ENCODE results near the gene TNFRSF8.

- TF ChIP-seq SIN3A (IDR thresholded peaks at IDR 0.05; ENCODE audit: borderline replicate concordance, insufficient read depth, low read length) (no peak), TAF1 (IDR thresholded peaks at IDR 0.05; ENCODE audit: borderline replicate concordance, insufficient read depth, low read length) (no peak), POLR2AphosphoS5 (IDR thresholded peaks at IDR 0.05; ENCODE audit: low read depth, low read length) (no peak), FOXP2 (optimal IDR thresholded peaks at IDR 0.05; ENCODE audit: borderline replicate concordance, extremely low read depth, extremely low read length, insufficient read depth) (no peak)
- TF ChIP-seq, protein P1, sequence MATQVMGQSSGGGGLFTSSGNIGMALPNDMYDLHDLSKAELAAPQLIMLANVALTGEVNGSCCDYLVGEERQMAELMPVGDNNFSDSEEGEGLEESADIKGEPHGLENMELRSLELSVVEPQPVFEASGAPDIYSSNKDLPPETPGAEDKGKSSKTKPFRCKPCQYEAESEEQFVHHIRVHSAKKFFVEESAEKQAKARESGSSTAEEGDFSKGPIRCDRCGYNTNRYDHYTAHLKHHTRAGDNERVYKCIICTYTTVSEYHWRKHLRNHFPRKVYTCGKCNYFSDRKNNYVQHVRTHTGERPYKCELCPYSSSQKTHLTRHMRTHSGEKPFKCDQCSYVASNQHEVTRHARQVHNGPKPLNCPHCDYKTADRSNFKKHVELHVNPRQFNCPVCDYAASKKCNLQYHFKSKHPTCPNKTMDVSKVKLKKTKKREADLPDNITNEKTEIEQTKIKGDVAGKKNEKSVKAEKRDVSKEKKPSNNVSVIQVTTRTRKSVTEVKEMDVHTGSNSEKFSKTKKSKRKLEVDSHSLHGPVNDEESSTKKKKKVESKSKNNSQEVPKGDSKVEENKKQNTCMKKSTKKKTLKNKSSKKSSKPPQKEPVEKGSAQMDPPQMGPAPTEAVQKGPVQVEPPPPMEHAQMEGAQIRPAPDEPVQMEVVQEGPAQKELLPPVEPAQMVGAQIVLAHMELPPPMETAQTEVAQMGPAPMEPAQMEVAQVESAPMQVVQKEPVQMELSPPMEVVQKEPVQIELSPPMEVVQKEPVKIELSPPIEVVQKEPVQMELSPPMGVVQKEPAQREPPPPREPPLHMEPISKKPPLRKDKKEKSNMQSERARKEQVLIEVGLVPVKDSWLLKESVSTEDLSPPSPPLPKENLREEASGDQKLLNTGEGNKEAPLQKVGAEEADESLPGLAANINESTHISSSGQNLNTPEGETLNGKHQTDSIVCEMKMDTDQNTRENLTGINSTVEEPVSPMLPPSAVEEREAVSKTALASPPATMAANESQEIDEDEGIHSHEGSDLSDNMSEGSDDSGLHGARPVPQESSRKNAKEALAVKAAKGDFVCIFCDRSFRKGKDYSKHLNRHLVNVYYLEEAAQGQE (IDR thresholded peaks at IDR 0.05; ENCODE audit: insufficient read depth in 1 of 2, low read depth in 2 of 2, low read length in 2 of 2), result no peak
These were observed 116.0 kb downstream of the TNFRSF8 start for GRCh38 chr1:12179111-12179519.
